Stimulated activated CD8-positive, alpha-beta memory T cell treated with anti-CD3 and anti-CD28 coated beads, Interleukin-7, amount 100 ng/mL, for 4 hours (primary cell): Measurements from ENCODE around the gene NEURL4.

ENCODE experiments used
- DNase-seq, 2 donors: peaks; one replicate each; pipeline ENCODE4 v3.0.0-alpha.2; 2020; ENCODE audit warnings: low read depth in 2 of 2

Gene NEURL4

DNA sequence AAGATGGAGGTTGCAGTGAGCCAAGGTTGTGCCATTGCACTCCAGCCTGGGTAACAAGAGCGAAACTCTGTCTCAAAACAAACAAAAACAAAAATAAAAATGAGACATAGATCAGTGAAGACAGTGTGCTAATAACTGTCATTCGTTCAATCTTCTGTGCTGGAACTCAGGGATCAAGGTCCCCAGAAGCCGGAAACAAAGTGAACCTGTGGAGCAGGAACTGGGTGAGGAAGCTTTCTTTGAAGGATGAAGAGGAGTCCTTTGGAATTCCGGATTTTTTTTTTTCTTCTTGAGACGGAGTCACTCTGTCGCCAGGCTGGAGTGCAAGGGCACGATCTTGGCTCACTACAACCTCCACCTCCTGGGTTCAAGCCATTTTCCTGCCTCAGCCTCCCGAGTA lies 49.7 kb downstream of the NEURL4 start:
- no peak for DNase-seq

DNA sequence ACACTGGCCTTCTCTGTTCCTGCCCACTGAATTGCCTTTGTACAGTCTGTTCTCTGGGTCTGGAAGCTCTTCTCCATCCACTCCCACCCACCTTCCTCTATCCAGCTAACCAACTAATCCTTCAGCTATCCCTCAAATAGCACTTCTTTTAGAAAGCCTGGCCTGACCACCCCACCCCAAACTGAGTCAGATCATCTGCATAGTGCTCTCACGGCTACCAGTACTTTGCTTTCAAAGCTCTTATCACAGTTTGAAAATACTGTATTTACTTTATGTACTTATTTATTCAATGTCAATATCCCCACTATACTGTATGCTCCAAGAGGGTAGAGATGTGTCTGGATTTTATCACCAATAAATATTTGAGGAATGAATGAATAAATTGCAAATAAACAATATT lies 62.4 kb downstream of the NEURL4 start:
- no peak for DNase-seq
